Measurements from ENCODE around the gene ERVH48-1. TPM values are rescaled to one million over a fixed set of nuclear protein-coding genes. Genes with fewer than 3 reads are reported as not detected.

Gene ERVH48-1
- total and polyA plus RNA-seq, 2 of the 8 experiments (the other 6 are each of a cell fraction or from before 2014, with no cell fraction given) = 4.2 to 17.7 TPM

DNA sequence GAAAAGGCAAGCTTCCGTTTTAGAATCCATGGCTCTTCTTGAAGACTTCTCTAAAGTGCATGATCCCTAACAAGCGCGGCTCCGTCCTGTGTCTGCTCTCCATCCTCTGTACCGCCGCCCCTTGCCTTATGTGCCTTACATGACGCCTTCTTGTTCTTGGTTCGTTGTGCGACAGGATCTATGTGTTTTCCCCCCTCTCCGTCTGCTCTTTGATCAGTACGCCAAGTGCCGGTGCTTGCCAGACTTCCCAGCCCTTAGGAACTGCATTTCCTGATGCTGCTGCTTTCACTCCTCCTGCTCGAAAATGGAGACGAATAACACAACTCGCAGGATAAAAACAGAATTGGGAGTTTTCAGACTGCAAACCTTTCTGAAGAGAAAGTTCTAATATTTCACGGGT lies 19.2 kb downstream of the ERVH48-1 start:
- no peak for FAIRE-seq
- 93% methylated on average over 16 of the region's 16 CpGs; no CpG with 5 or more reads in 1 of the 2 experiments for WGBS, 2 experiments (ENCODE audit: extremely low coverage in 1 of 2, insufficient coverage in 1 of 2, insufficient read length in 1 of 2, insufficient replicate concordance in 2 of 2, low coverage in 1 of 2, low lambda C conversion rate in 2 of 2, missing lambda C conversion rate in 1 of 2)
- CTCF ChIA-PET (ENCODE audit: partially characterized antibody) = no interaction called here

More for the DNA sequence above, 19.2 kb downstream of the ERVH48-1 start:
- Histone ChIP-seq H3K36me3 (ENCODE audit: control insufficient read depth in 2 of 4, insufficient read depth in 4 of 4, low read length in 3 of 4) (peaks cover 14 to 66% (median 43%) of the 10 kb centered on the region in 4 experiments), H2AFZ (ENCODE audit: low read length) (no peak overlapping the region), H3K27me3 (replicated peaks in 1 of 4; ENCODE audit: control insufficient read depth in 3 of 4, extremely low read depth in 1 of 4, insufficient read depth in 3 of 4, low read length in 3 of 4) (no peaks in the 10 kb centered on the region), H3K14ac (ENCODE audit: insufficient read length) (no peak overlapping the region), H4K91ac (replicated peaks; ENCODE audit: insufficient read length, low read length) (no peak overlapping the region), H3K79me2 (ENCODE audit: control insufficient read depth in 1 of 2, insufficient read depth in 2 of 2, low read length in 2 of 2) (no peaks in the 10 kb centered on the region; a peak in 1 of 4 replicates), H2BK120ac (replicated peaks; ENCODE audit: low read depth, low read length) (no peak overlapping the region), H3K56ac (replicated peaks; ENCODE audit: insufficient read length, low read depth, low read length) (no peak overlapping the region), H2BK12ac (ENCODE audit: low read depth, low read length) (no peak overlapping the region), H3K4me1 (replicated peaks in 1 of 4; ENCODE audit: control insufficient read depth in 3 of 4, insufficient read depth in 4 of 4, low read length in 3 of 4) (no peaks in the 10 kb centered on the region), H3K23me2 (ENCODE audit: low read depth, low read length) (no peaks in the 10 kb centered on the region), H2AK5ac (ENCODE audit: low read depth, low read length) (no peak overlapping the region), H3K4me3 (ENCODE audit: extremely low read depth in 1 of 4, insufficient read depth in 2 of 4, low read depth in 3 of 4, low read length in 4 of 4) (no peak overlapping the region), H2BK15ac (ENCODE audit: low read length) (no peak overlapping the region), H3K4ac (replicated peaks; ENCODE audit: insufficient read length, low read depth, low read length) (no peak overlapping the region), H4K20me1 (replicated peaks in 1 of 2; ENCODE audit: control insufficient read depth in 1 of 2, insufficient read depth in 2 of 2, low read length in 2 of 2) (peaks cover 0 to 3% of the 10 kb centered on the region in 2 experiments), H3K79me1 (ENCODE audit: low read depth, low read length) (no peaks in the 10 kb centered on the region), H3K9ac (replicated peaks in 1 of 4; ENCODE audit: extremely low read depth in 1 of 4, low read depth in 3 of 4, low read length in 3 of 4) (no peak overlapping the region), H4K8ac (ENCODE audit: extremely low read depth, insufficient read depth, low read length) (no peak overlapping the region), H2BK20ac (ENCODE audit: low read length) (no peak overlapping the region), H3K4me2 (ENCODE audit: insufficient read depth in 1 of 2, low read depth in 2 of 2, low read length in 2 of 2) (no peak overlapping the region), H3K23ac (ENCODE audit: insufficient read length) (no peak overlapping the region), H4K5ac (ENCODE audit: insufficient read length, low read depth, low read length) (no peak overlapping the region), H3K27ac (ENCODE audit: low read depth, low read length) (no peak overlapping the region), H2BK5ac (ENCODE audit: low read depth, low read length) (no peak overlapping the region), H3K18ac (ENCODE audit: extremely low read depth, low read length) (no peak overlapping the region), H3K9me3 (ENCODE audit: insufficient read depth in 2 of 2, low read depth in 1 of 2, low read length in 1 of 2) (no peaks in the 10 kb centered on the region; a peak in 1 of 4 replicates)
- no peak for TF ChIP-seq SAP30 (IDR thresholded peaks at IDR 0.05; ENCODE audit: insufficient read depth, insufficient replicate concordance, low read length)
- TF ChIP-seq HDAC2 (IDR thresholded peaks at IDR 0.05; ENCODE audit: borderline replicate concordance in 1 of 2, low read depth in 2 of 2, low read length in 2 of 2) = no peak
- no peak for TF ChIP-seq SIN3A (conservative IDR thresholded peaks at IDR 0.05 in 1 of 2, IDR thresholded peaks at IDR 0.05 in 1 of 2; ENCODE audit: low read depth in 1 of 2, low read length in 2 of 2)
- no peak for TF ChIP-seq USF2 (IDR thresholded peaks at IDR 0.05; ENCODE audit: low read length)
- no peak for TF ChIP-seq TEAD4 (IDR thresholded peaks at IDR 0.05; ENCODE audit: low read depth, low read length)
- no peak for TF ChIP-seq NRF1 (IDR thresholded peaks at IDR 0.05; ENCODE audit: low read depth, low read length)
- DNase-seq (ENCODE audit: low read depth in 1 of 2, low spot score in 2 of 2) = no peak
- POLR2A ChIA-PET (ENCODE audit: partially characterized antibody) = interaction anchor here (0.9 to 2.8 kb wide), 5 partner anchors 12 to 125 kb away, joined by 3 to 16 read pairs (median 3); no protein-coding TSS in a partner anchor
